ENCODE data around the gene SLC8A1.

The SLC8A1 gene

GRCh38 chr2:40415391-40415790 is 36.5 kb downstream of the SLC8A1 start:
- no peak for DNase-seq (ENCODE audit: insufficient read length, low spot score)
- TF ChIP-seq CTCF (IDR thresholded peaks at IDR 0.05; ENCODE audit: insufficient read depth, missing control alignments): no peak
- peak; percentile 97 for FAIRE-seq

GRCh38 chr2:40412456-40412855 is 39.4 kb downstream of the SLC8A1 start:
- FAIRE-seq: peak; percentile 48
- DNase-seq (ENCODE audit: insufficient read length, low spot score): no peak
- TF ChIP-seq CTCF (IDR thresholded peaks at IDR 0.05; ENCODE audit: insufficient read depth, missing control alignments): no peak

GRCh38 chr2:40410695-40411094 is 41.2 kb downstream of the SLC8A1 start:
- TF ChIP-seq CTCF (IDR thresholded peaks at IDR 0.05; ENCODE audit: insufficient read depth, missing control alignments): no peak
- DNase-seq (ENCODE audit: insufficient read length, low spot score) (no peak), FAIRE-seq (no peak)

- DNase-seq (ENCODE audit: insufficient read length, low spot score): no peak
- no peak for FAIRE-seq
- no peak for TF ChIP-seq CTCF (IDR thresholded peaks at IDR 0.05; ENCODE audit: insufficient read depth, missing control alignments)
Measured at GRCh38 chr2:40409734-40410133, 42.2 kb downstream of the SLC8A1 start.

- FAIRE-seq (peak; percentile 46), DNase-seq (ENCODE audit: insufficient read length, low spot score) (no peak)
- TF ChIP-seq CTCF (IDR thresholded peaks at IDR 0.05; ENCODE audit: insufficient read depth, missing control alignments): no peak
Measured at GRCh38 chr2:40406485-40407289, 45.2 kb downstream of the SLC8A1 start.

- DNase-seq (ENCODE audit: insufficient read length, low spot score) (no peak), FAIRE-seq (no peak)
- no peak for TF ChIP-seq CTCF (IDR thresholded peaks at IDR 0.05; ENCODE audit: insufficient read depth, missing control alignments)
Measured at GRCh38 chr2:40405465-40405864, 46.4 kb downstream of the SLC8A1 start.

GRCh38 chr2:40404517-40404916 is 47.4 kb downstream of the SLC8A1 start:
- FAIRE-seq: peak; percentile 25
- DNase-seq (ENCODE audit: insufficient read length, low spot score): no peak
- TF ChIP-seq CTCF (IDR thresholded peaks at IDR 0.05; ENCODE audit: insufficient read depth, missing control alignments): no peak
